ENCODE measurements around the gene STXBP2.

The STXBP2 gene

DNA sequence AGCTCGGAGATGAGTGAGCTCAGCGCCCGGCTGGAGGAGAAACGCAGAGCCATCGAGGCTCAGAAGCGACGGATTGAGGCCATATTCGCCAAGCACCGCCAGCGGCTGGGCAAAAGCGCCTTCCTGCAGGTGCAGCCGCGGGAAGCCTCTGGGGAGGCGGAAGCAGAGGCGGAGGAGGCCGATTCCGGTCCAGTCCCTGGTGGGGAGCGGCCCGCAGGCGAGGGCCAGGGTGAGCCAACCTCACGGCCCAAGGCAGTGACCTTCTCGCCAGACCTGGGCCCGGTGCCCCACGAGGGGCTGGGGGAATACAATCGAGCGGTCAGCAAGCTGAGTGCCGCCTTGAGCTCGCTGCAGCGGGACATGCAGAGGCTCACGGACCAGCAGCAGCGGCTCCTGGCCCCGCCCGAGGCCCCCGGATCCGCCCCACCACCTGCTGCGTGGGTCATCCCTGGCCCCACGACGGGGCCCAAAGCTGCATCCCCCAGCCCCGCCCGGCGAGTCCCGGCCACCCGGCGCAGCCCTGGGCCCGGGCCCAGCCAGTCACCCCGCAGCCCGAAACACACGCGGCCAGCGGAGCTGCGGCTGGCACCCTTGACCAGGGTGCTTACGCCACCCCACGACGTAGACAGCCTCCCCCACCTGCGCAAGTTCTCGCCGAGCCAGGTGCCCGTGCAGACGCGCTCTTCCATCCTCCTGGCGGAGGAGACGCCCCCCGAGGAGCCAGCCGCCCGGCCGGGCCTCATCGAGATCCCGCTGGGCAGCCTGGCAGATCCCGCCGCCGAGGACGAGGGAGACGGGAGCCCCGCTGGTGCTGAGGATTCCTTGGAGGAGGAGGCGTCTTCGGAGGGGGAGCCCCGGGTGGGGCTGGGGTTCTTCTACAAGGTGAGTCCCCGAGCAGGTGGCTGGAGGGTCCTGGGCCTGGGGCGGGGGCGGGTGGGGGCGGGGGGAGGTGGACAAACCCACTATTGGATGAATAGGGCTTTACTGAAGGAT, 24.3 kb upstream of the STXBP2 start:
- DNase-seq (ENCODE audit: low read depth) = no peak

DNA sequence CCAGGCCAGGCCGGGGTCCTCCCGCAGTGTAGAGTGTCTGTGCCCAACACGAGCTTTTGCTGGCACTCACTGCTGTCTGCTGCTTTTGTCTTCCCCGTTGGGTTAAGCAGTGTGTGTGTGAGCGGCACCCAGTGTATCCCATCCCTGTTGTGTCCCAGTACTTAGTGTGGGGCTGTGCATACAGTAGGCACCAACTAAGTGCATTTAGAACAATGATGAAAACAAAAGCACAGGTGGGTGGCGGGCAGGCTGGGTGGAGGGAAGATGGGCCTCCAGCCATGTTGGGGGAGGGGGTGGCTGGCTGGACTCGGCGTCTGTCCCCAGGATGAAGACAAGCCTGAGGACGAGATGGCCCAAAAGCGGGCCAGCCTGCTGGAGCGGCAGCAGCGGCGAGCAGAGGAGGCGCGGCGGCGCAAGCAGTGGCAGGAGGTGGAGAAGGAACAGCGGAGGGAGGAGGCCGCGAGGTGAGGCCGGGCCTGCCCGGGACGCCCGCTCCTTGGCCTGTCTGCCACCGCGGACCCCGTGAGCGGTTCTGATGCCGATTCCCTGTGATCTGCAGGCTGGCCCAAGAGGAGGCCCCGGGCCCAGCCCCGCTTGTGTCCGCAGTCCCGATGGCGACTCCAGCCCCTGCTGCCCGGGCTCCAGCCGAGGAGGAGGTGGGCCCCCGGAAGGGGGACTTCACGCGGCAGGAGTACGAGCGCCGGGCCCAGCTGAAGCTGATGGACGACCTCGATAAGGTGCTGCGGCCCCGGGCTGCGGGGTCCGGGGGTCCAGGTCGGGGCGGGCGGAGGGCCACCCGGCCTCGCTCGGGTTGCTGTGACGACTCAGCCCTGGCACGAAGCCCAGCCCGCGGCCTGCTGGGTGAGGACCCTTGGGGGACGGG, 21.8 kb upstream of the STXBP2 start:
- DNase-seq (ENCODE audit: low read depth) = no peak

DNA sequence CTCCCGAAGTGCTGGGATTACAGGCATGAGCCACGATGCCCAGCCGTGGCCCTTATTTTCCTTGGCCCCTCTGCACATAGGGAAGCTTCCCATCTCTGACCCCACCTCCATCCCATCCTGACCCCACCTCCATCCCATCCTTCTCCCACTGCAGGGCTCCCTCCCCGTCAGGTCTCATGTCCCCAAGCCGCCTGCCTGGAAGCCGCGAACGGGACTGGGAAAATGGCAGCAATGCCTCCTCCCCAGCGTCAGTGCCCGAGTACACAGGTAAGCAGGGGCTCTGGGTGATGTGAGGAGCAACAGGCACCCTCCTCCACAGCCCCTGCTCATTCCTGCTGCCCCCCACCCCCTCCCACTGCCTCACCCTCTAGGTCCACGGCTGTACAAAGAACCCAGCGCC, 19.7 kb upstream of the STXBP2 start:
- DNase-seq (ENCODE audit: low read depth) = no peak

DNA sequence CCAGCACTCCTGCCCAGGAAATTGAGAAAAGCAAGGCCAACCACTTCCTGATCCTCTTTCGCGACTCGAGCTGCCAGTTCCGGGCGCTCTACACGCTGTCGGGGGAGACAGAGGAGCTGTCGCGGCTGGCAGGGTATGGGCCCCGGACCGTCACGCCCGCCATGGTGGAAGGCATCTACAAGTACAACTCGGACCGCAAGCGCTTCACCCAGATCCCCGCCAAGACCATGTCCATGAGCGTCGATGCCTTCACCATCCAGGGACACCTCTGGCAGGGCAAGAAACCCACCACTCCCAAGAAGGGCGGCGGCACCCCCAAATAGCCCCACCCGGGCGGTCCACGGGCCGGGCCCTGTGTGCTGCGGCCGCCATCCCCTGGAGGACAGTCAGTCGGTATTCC, 19.2 kb upstream of the STXBP2 start:
- DNase-seq (ENCODE audit: low read depth) = no peak

DNA sequence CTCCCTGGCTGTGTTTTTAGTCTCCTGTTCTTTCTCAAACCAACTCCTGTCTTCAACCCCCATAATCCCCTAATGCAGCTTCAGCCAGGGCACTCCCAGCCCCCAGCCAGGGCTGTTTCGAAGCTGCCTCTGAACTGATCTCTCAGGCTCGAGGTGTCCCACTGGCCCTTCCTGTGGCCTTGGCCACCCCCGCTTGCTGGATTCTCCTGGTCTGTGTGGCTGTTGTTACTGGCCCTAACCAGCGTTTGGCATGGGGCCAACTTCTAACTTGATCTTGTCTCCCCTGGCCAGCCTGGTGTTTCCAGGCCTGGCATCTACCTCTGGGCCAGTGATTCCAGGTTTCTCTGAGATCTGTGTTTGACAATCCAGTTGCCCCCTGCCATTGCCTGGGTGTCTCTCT, 18.6 kb upstream of the STXBP2 start:
- DNase-seq (ENCODE audit: low read depth) = no peak

DNA sequence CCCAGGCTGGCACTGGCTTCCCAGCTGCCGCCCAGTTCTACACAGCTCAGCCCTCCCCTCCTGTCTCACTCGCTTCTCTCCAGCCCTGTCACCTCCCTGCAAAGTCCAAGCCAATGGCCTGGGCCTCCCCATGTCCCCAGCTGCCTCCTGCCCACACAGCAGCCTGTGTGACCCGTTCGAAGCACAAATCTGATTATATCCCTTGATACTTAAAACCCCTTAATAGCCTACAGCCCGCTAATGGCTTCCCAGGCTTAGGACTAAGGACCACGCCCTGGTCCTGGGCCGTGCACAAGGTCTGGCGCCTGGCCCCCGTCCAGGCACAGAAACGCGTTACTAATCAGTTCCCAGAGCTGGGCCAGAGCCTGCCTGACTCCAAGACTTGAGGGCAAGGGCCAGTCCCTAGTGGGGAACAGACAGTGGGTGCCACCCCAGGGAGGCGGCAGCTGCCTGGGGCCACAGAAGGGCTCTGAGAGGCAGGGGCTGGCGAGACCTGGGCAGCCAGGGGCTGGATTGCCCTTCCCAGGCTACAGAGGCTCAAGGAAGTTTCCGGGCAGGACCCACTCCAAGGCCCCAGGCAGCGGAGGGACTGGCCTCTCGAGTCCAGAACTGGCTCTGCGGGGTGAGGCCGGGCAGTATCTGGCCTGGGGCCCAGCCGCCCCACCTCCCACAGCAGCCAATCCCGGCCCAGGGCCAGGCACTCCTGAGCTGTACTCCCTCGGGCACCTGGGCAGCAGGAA, 18.0 kb upstream of the STXBP2 start:
- DNase-seq (ENCODE audit: low read depth) = no peak

DNA sequence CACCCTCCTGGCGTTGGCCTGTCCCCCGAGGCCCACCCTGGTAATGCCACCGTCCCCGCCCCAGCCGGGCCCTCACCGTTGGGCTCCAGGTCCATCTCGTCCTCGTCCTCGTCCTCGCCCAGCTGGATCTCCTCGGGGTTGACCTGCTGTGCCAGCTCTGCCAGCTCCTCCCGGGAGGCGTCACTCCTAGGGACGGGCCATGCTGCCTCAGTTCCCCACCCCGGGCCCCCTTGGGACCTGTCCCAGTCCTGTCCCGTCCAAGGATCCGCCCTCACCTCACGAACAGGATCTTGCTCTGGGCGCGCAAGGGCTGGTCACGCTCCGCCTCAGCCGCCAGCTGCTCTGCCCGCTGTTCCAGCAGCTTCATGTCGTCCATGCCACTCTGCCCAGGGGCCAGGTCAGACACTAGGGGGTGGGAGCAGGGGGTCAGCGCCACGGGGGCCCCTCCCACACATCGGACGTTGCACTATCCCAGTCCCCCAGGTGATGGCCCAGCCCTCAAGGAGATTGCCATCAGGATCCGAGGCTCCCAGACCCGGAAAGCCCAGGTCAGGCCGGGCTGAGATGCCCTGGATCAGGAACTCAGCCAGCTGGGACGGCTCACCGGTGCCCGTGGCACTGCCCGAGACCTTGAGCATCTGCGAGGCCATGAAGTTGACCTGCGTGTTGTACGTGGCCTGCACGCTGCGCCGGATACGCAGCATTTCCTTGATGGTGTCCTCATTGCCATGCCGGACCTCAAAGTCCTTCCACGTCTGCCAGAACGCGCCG, 17.1 kb upstream of the STXBP2 start:
- DNase-seq (ENCODE audit: low read depth) = no peak

DNA sequence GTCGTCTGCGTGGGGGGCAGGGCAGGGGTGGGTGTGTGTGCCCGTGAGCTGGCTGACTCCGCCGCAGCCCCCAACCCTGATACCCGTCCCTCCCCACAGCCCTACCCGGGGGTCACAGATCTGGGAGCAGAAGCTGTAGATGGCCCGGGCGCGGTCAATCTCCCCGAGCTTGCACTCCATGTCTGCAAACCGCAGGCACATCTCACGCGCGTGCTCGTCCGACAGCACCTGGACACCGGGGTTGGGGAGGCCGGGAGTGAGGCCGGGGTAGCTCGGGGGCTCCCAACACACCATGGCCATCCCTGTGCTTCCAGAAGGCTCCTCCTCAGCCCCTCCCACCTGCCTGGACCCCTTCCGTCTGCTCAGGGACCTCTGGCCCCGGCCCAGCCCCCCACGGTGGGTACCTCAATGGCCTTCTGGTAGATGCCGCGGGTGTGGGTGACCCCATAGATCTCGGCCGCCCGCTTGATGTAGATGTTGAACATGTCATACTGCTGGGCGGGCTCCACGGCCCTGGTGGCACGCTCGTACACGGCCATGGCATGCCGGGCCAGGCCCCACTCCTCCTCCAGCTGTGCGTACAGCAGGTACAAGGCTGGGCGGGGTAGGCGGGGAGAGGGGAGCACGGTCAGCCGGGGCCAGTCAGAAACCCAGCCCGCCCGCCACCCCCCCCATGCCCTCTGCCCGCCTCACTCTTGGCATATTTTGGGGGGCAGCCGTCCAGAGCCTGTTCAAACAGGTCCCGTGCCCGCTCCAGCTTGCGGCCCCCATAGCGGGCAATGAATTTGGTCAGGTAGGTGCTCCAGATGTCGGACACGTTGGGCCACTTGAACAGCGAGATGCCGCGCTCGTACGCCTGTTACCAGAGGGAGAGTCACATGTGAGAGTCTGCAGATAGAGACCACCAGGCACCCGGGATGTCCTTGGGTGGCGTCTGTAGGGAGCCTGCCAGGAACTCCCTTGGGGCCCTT, 16.2 kb upstream of the STXBP2 start:
- no peak for DNase-seq (ENCODE audit: low read depth)

DNA sequence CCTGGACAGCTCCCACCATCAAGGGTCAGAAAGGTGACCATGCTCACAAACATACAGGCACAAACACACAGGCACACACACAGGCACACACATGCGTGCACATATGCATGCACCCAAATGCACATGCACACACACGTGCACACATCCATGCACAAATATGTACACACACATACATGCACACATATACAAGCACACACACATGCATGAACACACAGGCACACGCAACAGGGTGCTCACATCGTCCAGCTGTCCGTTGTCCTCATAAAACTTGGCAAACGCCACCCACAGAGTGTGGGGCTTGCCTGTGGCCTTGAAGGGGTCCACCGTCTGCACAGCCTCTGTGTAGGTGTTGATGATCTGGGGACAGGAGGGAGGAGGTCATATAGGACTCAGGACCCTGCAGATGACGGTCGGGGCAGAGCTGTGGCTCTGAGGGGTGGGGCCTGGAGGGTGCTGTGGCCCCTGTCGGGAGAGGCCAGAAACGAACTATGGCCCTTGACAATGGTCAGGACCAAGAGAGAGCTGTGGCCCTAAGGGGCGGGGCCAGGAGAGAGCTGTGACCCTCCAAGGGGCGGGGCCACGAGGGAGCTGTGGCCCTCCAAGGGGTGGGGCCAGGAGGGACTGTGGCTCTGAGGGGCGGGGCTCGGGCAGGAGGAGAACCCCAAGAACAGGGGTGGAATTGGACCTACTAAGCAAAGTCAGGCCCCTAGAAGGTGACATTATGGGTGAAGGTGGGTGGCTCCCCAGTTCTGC, 13.8 kb upstream of the STXBP2 start:
- DNase-seq (ENCODE audit: low read depth) = no peak

DNA sequence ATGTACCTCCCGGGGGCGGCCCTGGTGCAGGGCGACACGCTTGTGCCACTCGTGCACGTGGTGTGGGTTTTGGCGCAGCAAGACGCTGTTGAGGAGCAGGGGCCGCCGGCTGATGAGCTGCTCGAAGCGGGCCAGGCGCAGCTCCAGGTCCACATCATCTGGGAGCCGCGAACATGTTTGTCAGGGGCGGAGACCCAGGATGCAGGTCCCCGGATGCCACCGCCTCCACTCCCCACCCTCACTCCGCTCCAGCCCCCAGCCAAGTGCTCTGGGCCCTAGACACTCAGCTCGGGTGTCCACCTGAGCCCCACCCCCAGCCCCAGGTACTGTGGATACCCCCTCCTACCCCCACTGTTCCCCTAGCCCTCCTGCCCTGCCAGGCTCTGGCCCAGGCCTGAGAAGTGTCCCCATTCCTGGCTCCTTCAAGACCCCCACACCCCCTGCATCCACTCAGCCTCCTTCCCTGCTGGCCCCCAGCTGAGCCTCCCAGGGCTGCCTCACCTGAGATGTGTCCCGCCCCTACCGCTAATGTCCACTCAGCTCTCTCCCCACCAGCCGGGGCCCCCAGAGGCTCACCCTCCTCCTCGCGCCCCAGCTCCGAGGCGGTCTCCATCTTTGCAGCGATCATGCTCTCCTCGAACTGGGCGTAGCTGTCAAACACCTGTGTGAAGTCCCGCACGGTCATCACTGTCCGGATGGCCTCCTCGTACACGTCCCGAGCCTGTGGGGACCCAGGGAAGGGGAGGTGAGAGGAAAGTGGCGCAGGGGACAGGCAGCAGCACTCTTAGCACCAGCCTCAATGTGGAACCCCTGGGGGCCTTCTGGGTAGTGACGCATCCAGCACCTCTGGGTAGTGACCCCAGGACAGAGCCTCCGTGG, 12.9 kb upstream of the STXBP2 start:
- DNase-seq (ENCODE audit: low read depth) = no peak

DNA sequence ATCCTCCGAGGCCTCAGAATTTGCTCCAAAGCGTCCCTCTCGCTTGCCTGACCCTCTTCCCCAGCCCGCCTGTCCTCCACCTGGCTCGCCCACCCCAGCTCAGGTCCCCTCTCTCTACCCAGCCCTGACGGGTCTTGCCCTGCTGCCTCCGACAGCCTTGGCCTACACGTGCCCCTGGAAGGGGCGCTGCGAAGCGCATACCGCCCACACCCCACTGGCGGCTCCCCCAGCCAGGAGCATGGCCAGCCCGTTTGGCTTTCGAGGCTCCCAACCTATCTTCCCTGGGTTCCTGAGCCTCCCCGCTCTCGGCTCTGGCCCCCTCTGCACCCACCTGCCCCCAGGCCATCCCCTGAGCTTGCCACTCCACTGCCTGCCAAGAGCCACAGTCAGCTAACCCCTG, 12.1 kb upstream of the STXBP2 start:
- DNase-seq (ENCODE audit: low read depth) = no peak

DNA sequence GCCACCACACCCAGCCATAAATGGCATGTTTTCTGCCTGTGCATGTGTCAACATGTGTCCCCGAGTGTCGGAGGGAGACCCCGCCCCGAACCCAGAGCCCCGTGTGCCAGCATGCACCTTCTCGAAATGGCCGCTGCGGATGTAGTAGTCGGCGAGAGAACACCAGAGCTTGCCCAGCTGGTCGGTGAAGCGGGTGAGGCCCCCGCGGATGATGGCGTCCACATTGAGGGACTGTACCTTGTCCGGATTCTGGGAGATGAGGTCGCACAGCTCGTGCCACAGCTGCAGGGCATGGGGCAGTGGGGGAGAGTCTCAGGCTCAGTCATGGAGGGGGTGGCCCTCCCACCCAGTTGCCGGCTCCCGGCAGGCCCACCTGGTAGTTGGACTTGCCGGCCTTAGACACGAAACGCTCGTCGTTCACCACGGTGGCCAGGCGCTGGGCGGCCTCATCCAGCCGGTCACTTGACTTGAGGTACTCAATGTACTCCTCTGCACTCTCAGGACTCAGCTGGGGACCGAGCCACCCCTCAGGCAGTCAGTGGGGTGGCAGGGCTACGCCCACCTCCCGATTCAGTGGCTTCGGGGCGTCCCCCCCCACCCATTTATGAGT, 11.0 kb upstream of the STXBP2 start:
- no peak for DNase-seq (ENCODE audit: low read depth)

DNA sequence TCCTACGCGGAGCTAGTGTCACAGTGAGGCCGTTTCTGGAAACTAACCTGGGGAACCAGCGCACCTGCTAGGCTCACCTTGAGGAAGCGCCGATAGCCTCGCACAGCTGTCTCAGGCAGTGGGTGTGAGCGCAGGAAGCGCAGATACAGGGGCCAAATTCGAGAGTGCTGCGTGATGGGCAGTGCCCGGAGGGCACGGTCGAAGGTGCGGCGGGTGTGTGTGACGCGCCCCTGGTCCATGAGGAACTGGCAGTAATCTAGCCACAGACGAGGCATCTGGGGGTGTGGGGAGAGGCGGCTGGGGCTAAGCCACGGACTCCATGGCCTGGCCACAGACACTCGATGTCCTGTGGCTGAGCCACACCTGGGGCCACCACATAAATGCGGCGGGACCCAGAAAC, 9.7 kb upstream of the STXBP2 start:
- DNase-seq (ENCODE audit: low read depth) = no peak

DNA sequence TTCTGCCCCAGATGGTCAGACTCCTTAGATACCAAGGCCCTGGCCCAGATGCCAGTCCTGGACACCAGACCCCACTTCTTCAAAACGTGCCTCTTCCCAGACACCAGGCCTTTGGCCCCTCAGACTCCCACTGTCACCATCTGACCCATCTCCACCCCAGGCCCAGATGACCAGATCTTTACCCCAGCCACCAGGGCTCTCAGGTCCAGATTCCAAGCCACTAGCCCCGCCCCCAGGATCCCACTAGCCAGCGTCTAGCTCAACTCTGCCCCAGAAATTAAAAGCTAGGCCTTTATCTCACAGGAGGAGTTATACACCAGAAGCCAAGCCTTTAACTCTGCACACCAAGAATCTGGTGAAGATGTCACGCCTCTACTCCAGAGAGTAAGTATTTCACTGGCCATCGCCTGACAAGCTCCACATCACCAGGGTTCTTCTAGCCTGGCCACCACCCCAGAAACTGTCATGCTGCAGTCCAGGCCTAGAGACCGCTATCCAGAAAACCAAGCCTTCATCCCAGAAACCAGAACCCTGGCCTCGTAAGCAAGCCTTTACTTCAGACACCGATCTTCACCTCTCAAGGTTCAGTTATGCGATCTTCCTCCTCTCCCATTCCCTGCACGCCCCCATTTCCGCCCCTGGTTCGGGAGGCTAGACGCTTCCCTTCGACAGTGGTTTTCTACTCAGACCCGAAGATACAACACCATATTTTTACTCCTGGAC, 8.2 kb upstream of the STXBP2 start:
- no peak for DNase-seq (ENCODE audit: low read depth)

DNA sequence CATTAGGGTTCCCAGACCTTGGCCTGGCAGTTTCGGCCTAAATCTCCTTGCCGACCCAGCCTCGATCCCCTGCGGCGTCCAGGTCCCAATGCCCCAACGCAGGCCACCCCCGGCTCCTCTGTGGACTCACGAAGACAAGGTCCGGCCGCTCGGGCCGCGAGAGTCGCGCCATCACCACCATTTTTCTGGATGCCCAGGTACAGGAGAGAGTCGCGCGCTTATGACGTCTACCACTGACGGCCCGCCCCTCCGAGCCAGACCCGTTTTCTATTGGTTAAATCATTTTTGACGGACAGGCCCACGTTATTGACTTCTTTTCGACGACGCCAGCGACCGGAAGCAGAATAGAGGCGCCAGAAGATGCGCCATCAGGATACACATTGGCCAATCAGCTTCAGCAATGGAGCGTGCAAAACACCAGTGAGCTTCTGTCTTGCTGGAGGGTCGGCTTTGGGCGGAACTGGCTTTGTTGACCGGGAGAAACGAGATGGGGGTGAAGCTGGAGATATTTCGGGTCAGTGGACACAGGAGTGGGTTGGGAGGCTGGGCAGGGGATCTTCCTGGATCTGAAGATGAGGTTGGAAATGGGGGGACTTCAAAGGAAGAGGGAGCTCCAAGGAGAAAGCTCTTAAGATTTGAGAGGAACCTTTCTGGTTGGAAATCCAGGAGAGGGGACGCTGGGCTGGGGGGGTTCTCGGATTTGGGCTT, 7.4 kb upstream of the STXBP2 start, which contains the start of the genes PET100 and XAB2:
Gene PET100, plus strand, starts transcription at position 447 of the 708 bp plus-strand sequence. Its CDS starts 41 bp downstream, at position 488.
Gene XAB2, minus strand, starts transcription at position 199 of the 708 bp plus-strand sequence. Its CDS starts 18 bp downstream, at position 181.
- DNase-seq (ENCODE audit: low read depth) = peak; percentile 86

DNA sequence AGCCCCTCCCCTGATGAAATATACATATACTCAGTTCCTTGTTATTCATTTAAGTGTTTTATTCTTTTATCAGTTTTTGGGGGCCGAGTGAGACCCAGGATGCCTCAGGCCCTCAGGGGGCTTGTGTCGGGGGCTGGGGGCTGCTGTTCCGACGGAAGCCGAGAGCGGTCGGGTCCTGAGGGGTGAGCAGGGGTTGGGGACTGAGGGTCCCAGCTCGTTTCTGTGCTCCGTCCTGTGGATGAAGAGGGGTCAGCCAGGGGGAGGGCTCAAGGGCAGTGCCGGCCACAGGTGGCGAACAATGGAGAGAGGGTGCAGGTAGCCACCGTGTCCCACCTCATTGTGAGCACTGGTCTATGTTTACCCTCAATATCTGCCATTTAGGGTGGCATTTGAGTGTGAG, 5.3 kb upstream of the STXBP2 start:
- no peak for DNase-seq (ENCODE audit: low read depth)

Data from stimulated activated CD8-positive, alpha-beta memory T cell treated with anti-CD3 and anti-CD28 coated beads, Interleukin-12 subunit alpha, Interleukin-12 subunit beta, amount 100 ng/mL, for 4 hours (primary cell).